ENCODE results near the gene NT5DC4. TPM values are rescaled to one million over a fixed set of nuclear protein-coding genes. Genes with fewer than 3 reads are reported as not detected.

The NT5DC4 gene
- total RNA-seq = not detected

GRCh38 chr2:112720785-112721184 lies at the start of gene NT5DC4:
TSS of gene NT5DC4 (plus strand) at chr2:112721020. CDS start at chr2:112721080, 60 bp downstream.
- no peaks in the 10 kb centered on the region for H3K27me3 Mint-ChIP-seq
- ATAC-seq (no peak), DNase-seq (no peak)
- intact Hi-C loops (cut with micrococcal nuclease) = no loop called here
- H3K4me3 Mint-ChIP-seq = no peak within 1 kb of the TSS
- H3K27ac Mint-ChIP-seq = no peak within 1 kb of the TSS
- H3K36me3 Mint-ChIP-seq (ENCODE audit: low read depth) = no peaks in the 10 kb centered on the region
- POLR2A ChIA-PET = no interaction called here
- no peaks in the 10 kb centered on the region for H3K4me1 Mint-ChIP-seq (ENCODE audit: low read depth)
- H3K9me3 Mint-ChIP-seq = peaks cover 3% of the 10 kb centered on the region
- CTCF ChIA-PET = interaction anchor here (0.9 kb wide), 1 partner anchor 94 kb away, joined by 3 read pairs; no protein-coding TSS in a partner anchor
- no peak for TF ChIP-seq CTCF (IDR thresholded peaks at IDR 0.05)

GRCh38 chr2:112671801-112672200 lies 49.0 kb upstream of the NT5DC4 start:
- intact Hi-C loops (cut with micrococcal nuclease) = no loop called here
- ChIA-PET POLR2A (interaction anchor here (1.5 kb wide), 1 partner anchor 13 kb away, joined by 4 read pairs; no protein-coding TSS in a partner anchor), CTCF (interaction anchor here (0.7 to 1.2 kb wide), 3 partner anchors 47 to 78 kb away, joined by 3 to 6 read pairs (median 5); no protein-coding TSS in a partner anchor)
- H3K4me1 Mint-ChIP-seq (ENCODE audit: low read depth) = no peaks in the 10 kb centered on the region
- H3K4me3 Mint-ChIP-seq = no peak overlapping the region
- no peaks in the 10 kb centered on the region for H3K9me3 Mint-ChIP-seq
- no peak overlapping the region for H3K27ac Mint-ChIP-seq
- H3K36me3 Mint-ChIP-seq (ENCODE audit: low read depth) = no peaks in the 10 kb centered on the region
- DNase-seq (no peak), ATAC-seq (no peak)
- peaks cover 5% of the 10 kb centered on the region for H3K27me3 Mint-ChIP-seq
- no peak for TF ChIP-seq CTCF (IDR thresholded peaks at IDR 0.05)

GRCh38 chr2:112673008-112673407 lies 47.8 kb upstream of the NT5DC4 start:
- no peak overlapping the region for H3K4me3 Mint-ChIP-seq
- intact Hi-C loops (cut with micrococcal nuclease) = no loop called here
- ATAC-seq = no peak
- H3K27ac Mint-ChIP-seq = no peak overlapping the region
- H3K27me3 Mint-ChIP-seq = peaks cover 5% of the 10 kb centered on the region
- no peaks in the 10 kb centered on the region for H3K4me1 Mint-ChIP-seq (ENCODE audit: low read depth)
- TF ChIP-seq CTCF (IDR thresholded peaks at IDR 0.05) = no peak
- H3K36me3 Mint-ChIP-seq (ENCODE audit: low read depth) = no peaks in the 10 kb centered on the region
- ChIA-PET POLR2A (interaction anchor here (0.9 to 2.0 kb wide), 2 partner anchors 9 to 17 kb away, joined by 3 to 5 read pairs; no protein-coding TSS in a partner anchor), CTCF (interaction anchor here (1.1 to 1.5 kb wide), 3 partner anchors 12 to 73 kb away, joined by 3 to 6 read pairs (median 4); no protein-coding TSS in a partner anchor)
- H3K9me3 Mint-ChIP-seq = no peaks in the 10 kb centered on the region
- no peak for DNase-seq

GRCh38 chr2:112674229-112674628 lies 46.6 kb upstream of the NT5DC4 start:
- no peaks in the 10 kb centered on the region for H3K4me1 Mint-ChIP-seq (ENCODE audit: low read depth)
- DNase-seq (no peak), ATAC-seq (no peak)
- CTCF ChIA-PET = interaction anchor here (0.8 to 1.5 kb wide), 3 partner anchors 10 to 54 kb away, joined by 3 to 4 read pairs (median 3); no protein-coding TSS in a partner anchor
- no peak for TF ChIP-seq CTCF (IDR thresholded peaks at IDR 0.05)
- H3K27ac Mint-ChIP-seq = no peak overlapping the region
- intact Hi-C loops (cut with micrococcal nuclease) = no loop called here
- H3K4me3 Mint-ChIP-seq = no peak overlapping the region
- H3K36me3 Mint-ChIP-seq (ENCODE audit: low read depth) = no peaks in the 10 kb centered on the region
- POLR2A ChIA-PET = interaction anchor here (0.9 to 2.0 kb wide), 2 partner anchors 10 to 28 kb away, joined by 3 to 5 read pairs; partner anchors contain the start of gene SLC20A1
- H3K9me3 Mint-ChIP-seq = no peaks in the 10 kb centered on the region
- H3K27me3 Mint-ChIP-seq = peaks cover 5% of the 10 kb centered on the region

GRCh38 chr2:112679484-112679883 lies 41.3 kb upstream of the NT5DC4 start:
- ChIA-PET CTCF (interaction anchor here (1.1 to 1.4 kb wide), 4 partner anchors 11 to 52 kb away, joined by 3 to 7 read pairs (median 4); no protein-coding TSS in a partner anchor), POLR2A (interaction anchor here (0.6 to 1.7 kb wide), 2 partner anchors 10 to 17 kb away, joined by 4 to 5 read pairs; no protein-coding TSS in a partner anchor)
- H3K9me3 Mint-ChIP-seq = no peaks in the 10 kb centered on the region
- TF ChIP-seq CTCF (IDR thresholded peaks at IDR 0.05) = no peak
- H3K4me1 Mint-ChIP-seq (ENCODE audit: low read depth) = peaks cover 4% of the 10 kb centered on the region
- H3K27me3 Mint-ChIP-seq = no peaks in the 10 kb centered on the region
- no peak for ATAC-seq
- no peak for DNase-seq
- intact Hi-C loops (cut with micrococcal nuclease) = no loop called here
- H3K27ac Mint-ChIP-seq = no peak overlapping the region
- no peaks in the 10 kb centered on the region for H3K36me3 Mint-ChIP-seq (ENCODE audit: low read depth)
- no peak overlapping the region for H3K4me3 Mint-ChIP-seq
